Measurements from ENCODE around the gene PLCG2.

GRCh38 chr16:82002831-82003230 is 223.7 kb downstream of the PLCG2 start:
- TF ChIP-seq CTCF (IDR thresholded peaks at IDR 0.05; ENCODE audit: control extremely low read depth in 1 of 3, insufficient read depth in 1 of 3, low read depth in 1 of 3, low read length in 3 of 3): no peak
- TF ChIP-seq SIN3A (conservative IDR thresholded peaks at IDR 0.05 in 1 of 2, IDR thresholded peaks at IDR 0.05 in 1 of 2; ENCODE audit: low read depth in 1 of 2, low read length in 2 of 2): no peak
- no peak for TF ChIP-seq RFX5 (IDR thresholded peaks at IDR 0.05; ENCODE audit: borderline replicate concordance, low read depth, low read length)
- TF ChIP-seq RAD21 (IDR thresholded peaks at IDR 0.05 in 1 of 2, conservative IDR thresholded peaks at IDR 0.05 in 1 of 2; ENCODE audit: low read depth in 2 of 2, low read length in 2 of 2): no peak
- TF ChIP-seq BRCA1 (IDR thresholded peaks at IDR 0.05; ENCODE audit: low read depth, low read length): no peak
- TF ChIP-seq POLR2A (IDR thresholded peaks at IDR 0.05; ENCODE audit: control extremely low read depth in 1 of 2, low read depth in 2 of 2, low read length in 2 of 2): no peak
- TF ChIP-seq JUN (IDR thresholded peaks at IDR 0.05; ENCODE audit: low read depth, low read length): no peak
- TF ChIP-seq EZH2 (IDR thresholded peaks at IDR 0.05; ENCODE audit: low read depth, low read length, severe bottlenecking): no peak
- no peak for TF ChIP-seq MAX (IDR thresholded peaks at IDR 0.05)
- no peak for TF ChIP-seq JUND (IDR thresholded peaks at IDR 0.05; ENCODE audit: low read length)
